Measurements from ENCODE around the gene HOXC9.
A peak's percentile ranks its signal among the peaks of the same experiment; 100 is the strongest.

The HOXC9 gene

GRCh38 chr12:54042970-54043853 lies 43.3 kb downstream of the HOXC9 start:
- Histone ChIP-seq H3K4me1 (ENCODE audit: control insufficient read depth, insufficient read depth, low read length) (peaks cover 48% of the 10 kb centered on the region), H3K9me3 (ENCODE audit: control insufficient read depth, insufficient read depth, low read depth, low read length) (no peaks in the 10 kb centered on the region), H3K27ac (ENCODE audit: extremely low read depth, low read depth, low read length) (peak overlapping the region; percentile 52), H3K36me3 (ENCODE audit: control insufficient read depth in 2 of 2, insufficient read depth in 1 of 2, low read length in 2 of 2) (peaks cover 3 to 29% of the 10 kb centered on the region in 2 experiments; a peak in 2 of 3 replicates), H3K4me3 (ENCODE audit: low read depth, low read length) (no peak overlapping the region)
- TF ChIP-seq, protein P1, sequence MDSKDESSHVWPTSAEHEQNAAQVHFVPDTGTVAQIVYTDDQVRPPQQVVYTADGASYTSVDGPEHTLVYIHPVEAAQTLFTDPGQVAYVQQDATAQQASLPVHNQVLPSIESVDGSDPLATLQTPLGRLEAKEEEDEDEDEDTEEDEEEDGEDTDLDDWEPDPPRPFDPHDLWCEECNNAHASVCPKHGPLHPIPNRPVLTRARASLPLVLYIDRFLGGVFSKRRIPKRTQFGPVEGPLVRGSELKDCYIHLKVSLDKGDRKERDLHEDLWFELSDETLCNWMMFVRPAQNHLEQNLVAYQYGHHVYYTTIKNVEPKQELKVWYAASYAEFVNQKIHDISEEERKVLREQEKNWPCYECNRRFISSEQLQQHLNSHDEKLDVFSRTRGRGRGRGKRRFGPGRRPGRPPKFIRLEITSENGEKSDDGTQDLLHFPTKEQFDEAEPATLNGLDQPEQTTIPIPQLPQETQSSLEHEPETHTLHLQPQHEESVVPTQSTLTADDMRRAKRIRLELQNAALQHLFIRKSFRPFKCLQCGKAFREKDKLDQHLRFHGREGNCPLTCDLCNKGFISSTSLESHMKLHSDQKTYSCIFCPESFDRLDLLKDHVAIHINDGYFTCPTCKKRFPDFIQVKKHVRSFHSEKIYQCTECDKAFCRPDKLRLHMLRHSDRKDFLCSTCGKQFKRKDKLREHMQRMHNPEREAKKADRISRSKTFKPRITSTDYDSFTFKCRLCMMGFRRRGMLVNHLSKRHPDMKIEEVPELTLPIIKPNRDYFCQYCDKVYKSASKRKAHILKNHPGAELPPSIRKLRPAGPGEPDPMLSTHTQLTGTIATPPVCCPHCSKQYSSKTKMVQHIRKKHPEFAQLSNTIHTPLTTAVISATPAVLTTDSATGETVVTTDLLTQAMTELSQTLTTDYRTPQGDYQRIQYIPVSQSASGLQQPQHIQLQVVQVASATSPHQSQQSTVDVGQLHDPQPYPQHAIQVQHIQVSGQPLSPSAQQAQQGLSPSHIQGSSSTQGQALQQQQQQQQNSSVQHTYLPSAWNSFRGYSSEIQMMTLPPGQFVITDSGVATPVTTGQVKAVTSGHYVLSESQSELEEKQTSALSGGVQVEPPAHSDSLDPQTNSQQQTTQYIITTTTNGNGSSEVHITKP (tag by site-specific recombination; IDR thresholded peaks at IDR 0.05): 0 out of 2 replicates have a peak, but pooled peaks have one; percentile 49
- TF ChIP-seq ZFHX2 (tag by site-specific recombination; conservative IDR thresholded peaks at IDR 0.05) (peak; percentile 67), ZNF600 (tag by site-specific recombination; IDR thresholded peaks at IDR 0.05) (peak; percentile 75), ZNF335 (tag by site-specific recombination; conservative IDR thresholded peaks at IDR 0.05) (peak; percentile 2; the same call in 1 of the 2 replicates), EGR2 (tag by site-specific recombination; IDR thresholded peaks at IDR 0.05; ENCODE audit: low read depth) (peak; percentile 53; the same call in 1 of the 2 replicates), ZNF324 (tag by site-specific recombination; IDR thresholded peaks at IDR 0.05) (no peak), HOXA7 (CRISPR knock-in tag; IDR thresholded peaks at IDR 0.05; ENCODE audit: borderline replicate concordance) (no peak)
- TF ChIP-seq, protein P2, sequence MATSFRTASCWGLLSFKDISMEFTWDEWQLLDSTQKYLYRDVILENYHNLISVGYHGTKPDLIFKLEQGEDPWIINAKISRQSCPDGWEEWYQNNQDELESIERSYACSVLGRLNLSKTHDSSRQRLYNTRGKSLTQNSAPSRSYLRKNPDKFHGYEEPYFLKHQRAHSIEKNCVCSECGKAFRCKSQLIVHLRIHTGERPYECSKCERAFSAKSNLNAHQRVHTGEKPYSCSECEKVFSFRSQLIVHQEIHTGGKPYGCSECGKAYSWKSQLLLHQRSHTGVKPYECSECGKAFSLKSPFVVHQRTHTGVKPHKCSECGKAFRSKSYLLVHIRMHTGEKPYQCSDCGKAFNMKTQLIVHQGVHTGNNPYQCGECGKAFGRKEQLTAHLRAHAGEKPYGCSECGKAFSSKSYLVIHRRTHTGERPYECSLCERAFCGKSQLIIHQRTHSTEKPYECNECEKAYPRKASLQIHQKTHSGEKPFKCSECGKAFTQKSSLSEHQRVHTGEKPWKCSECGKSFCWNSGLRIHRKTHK (tag by site-specific recombination; IDR thresholded peaks at IDR 0.05): no peak
- POLR2A ChIA-PET: interaction anchor here (0.5 to 0.6 kb wide), 2 partner anchors 82 to 165 kb away, joined by 3 to 6 read pairs; no protein-coding TSS in a partner anchor
- CTCF ChIA-PET: interaction anchor here (0.6 to 2.3 kb wide), 4 partner anchors 11 to 192 kb away, joined by 3 to 10 read pairs (median 4); partner anchors contain the start of gene HOXC5

GRCh38 chr12:54044425-54045103 lies 44.6 kb downstream of the HOXC9 start:
- H3K4me1 ChIP-seq (ENCODE audit: control insufficient read depth, insufficient read depth, low read length): peaks cover 54% of the 10 kb centered on the region
- H3K4me3 ChIP-seq (ENCODE audit: low read depth, low read length): no peak overlapping the region
- no peaks in the 10 kb centered on the region for H3K9me3 ChIP-seq (ENCODE audit: control insufficient read depth, insufficient read depth, low read depth, low read length)
- H3K27ac ChIP-seq (ENCODE audit: extremely low read depth, low read depth, low read length): no peak overlapping the region
- ChIA-PET POLR2A (interaction anchor here (2.0 kb wide), 1 partner anchor 10 kb away, joined by 15 read pairs; the partner anchor contains the start of gene HOXC4), CTCF (interaction anchor here (0.9 to 2.3 kb wide), 5 partner anchors 8 to 157 kb away, joined by 3 to 10 read pairs (median 4); partner anchors contain the start of gene HOXC5)
- no peak for TF ChIP-seq PRDM2 (tag by site-specific recombination; IDR thresholded peaks at IDR 0.05; ENCODE audit: borderline replicate concordance)
- TF ChIP-seq GLIS1 (tag by site-specific recombination; IDR thresholded peaks at IDR 0.05): 0 out of 2 replicates have a peak, but pooled peaks have one; percentile 10
- peak; percentile 37; the same call in 1 of the 2 replicates for TF ChIP-seq ZBTB8A (tag by site-specific recombination; IDR thresholded peaks at IDR 0.05)
- TF ChIP-seq MYNN (tag by site-specific recombination; IDR thresholded peaks at IDR 0.05; ENCODE audit: borderline replicate concordance): peak; percentile 53; the same call in 1 of the 2 replicates
- TF ChIP-seq ZSCAN4 (tag by site-specific recombination; IDR thresholded peaks at IDR 0.05): peak; percentile 58; the same call in 1 of the 2 replicates
- TF ChIP-seq ZNF585B (tag by site-specific recombination; IDR thresholded peaks at IDR 0.05): no peak
- TF ChIP-seq PRDM6 (tag by site-specific recombination; IDR thresholded peaks at IDR 0.05): peak; percentile 12; the same call in 1 of the 2 replicates
- TF ChIP-seq ZIC2 (tag by site-specific recombination; IDR thresholded peaks at IDR 0.05): peak; percentile 14; the same call in 1 of the 2 replicates
- peaks cover 5 to 36% of the 10 kb centered on the region in 2 experiments for H3K36me3 ChIP-seq (ENCODE audit: control insufficient read depth in 2 of 2, insufficient read depth in 1 of 2, low read length in 2 of 2)

Data from HEK293 (cell line).